SIG-M5 treated with dmso at 0.1 percent for 504 hours (cell line): ENCODE data around the gene CHST1.

Source experiments
- DNase-seq: peaks from one replicate; lab custom pipeline; 2025; ENCODE audit not compliant: unreplicated experiment; lab: John Stamatoyannopoulos, UW

Gene CHST1

GRCh38 chr11:45675646-45676045 is 10.2 kb upstream of the CHST1 start:
- no peak for DNase-seq

GRCh38 chr11:45674481-45675190 is 9.2 kb upstream of the CHST1 start:
- DNase-seq = no peak

- DNase-seq = no peak
Measured at GRCh38 chr11:45673441-45673840, 8.0 kb upstream of the CHST1 start.

- no peak for DNase-seq
Measured at GRCh38 chr11:45672593-45672992, 7.2 kb upstream of the CHST1 start.

GRCh38 chr11:45671246-45672171 is 6.1 kb upstream of the CHST1 start:
- no peak for DNase-seq

- no peak for DNase-seq
Measured at GRCh38 chr11:45670386-45671135, 5.1 kb upstream of the CHST1 start.

- no peak for DNase-seq
Measured at GRCh38 chr11:45669956-45670355, 4.5 kb upstream of the CHST1 start.

- no peak for DNase-seq
Measured at GRCh38 chr11:45669146-45669545, 3.7 kb upstream of the CHST1 start.

GRCh38 chr11:45667929-45668680 is 2.7 kb upstream of the CHST1 start:
- DNase-seq = no peak

- DNase-seq = no peak
Measured at GRCh38 chr11:45666648-45667642, 1.5 kb upstream of the CHST1 start.

- DNase-seq = no peak
Measured at GRCh38 chr11:45665933-45666647, 668 bp upstream of the CHST1 start.

GRCh38 chr11:45664376-45665205 is 831 bp downstream of the CHST1 start:
- no peak for DNase-seq

- DNase-seq = no peak
Measured at GRCh38 chr11:45663486-45664375, 1.7 kb downstream of the CHST1 start.

GRCh38 chr11:45662665-45663485 is 2.5 kb downstream of the CHST1 start:
- DNase-seq = peak; percentile 15

GRCh38 chr11:45662096-45662664 is 3.2 kb downstream of the CHST1 start:
- DNase-seq = no peak
